HG03175 (cell line): ENCODE results near the gene ABL2.
"Not testable (repeated sequence)": the region's sequence is repeated elsewhere in the genome, so short reads cannot be mapped to it uniquely, and the experiment has no call there.

Experiments used
- ATAC-seq: cut with Tn5 transposase; IDR thresholded peaks from one replicate; pipeline ENCODE4 v1.9.1; 2021; ENCODE audit warnings: mild to moderate bottlenecking, moderate library complexity; ENCODE audit not compliant: unreplicated experiment

The ABL2 gene

GRCh38 chr1:179217943-179218507 is 11.5 kb downstream of the ABL2 start:
- ATAC-seq, result no peak

- ATAC-seq, result not testable (repeated sequence)
These were observed 16.2 kb downstream of the ABL2 start for GRCh38 chr1:179213317-179213716.

- ATAC-seq, result no peak
These were observed 20.6 kb downstream of the ABL2 start for GRCh38 chr1:179208681-179209477.

DNA sequence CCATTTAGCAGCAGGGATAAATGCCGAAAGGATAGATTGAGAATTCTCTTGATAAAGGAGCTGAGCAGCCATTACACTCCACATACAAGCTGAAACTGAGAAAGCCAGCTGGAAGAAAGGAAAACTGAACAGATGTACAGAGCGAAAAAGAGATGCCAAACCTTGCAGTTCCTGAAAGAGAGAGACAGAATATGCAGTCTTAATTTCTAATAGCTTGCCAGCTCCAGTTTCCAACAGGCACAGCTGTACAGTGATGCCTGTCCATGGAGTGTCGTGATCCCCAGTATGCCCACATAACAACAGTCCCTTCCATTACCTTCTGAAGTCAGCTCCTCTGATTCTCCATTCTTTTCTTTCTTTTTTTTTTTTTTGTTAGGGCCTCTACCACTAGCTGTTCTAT is 22.7 kb downstream of the ABL2 start:
- ATAC-seq, result no peak

DNA sequence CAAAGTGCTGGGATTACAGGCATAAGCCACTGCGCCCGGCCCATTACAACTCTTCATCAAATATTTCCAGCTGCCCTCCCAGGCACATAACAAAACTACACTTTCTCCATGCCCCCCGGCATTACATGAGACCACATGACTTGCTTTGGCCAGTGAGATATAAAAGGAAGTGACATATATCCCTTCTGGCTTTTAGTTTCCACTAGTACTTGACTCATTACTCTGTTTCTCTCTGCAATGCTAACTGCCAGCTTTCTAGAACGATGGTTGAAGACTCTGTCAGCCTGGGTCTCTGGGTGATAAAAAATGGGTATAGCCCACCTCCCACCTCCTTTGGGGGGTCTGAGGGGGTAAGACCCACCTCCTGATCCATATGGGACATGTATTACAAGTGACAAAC is 24.2 kb downstream of the ABL2 start:
- ATAC-seq, result no peak

GRCh38 chr1:179202161-179202560 is 27.3 kb downstream of the ABL2 start:
- no peak for ATAC-seq

GRCh38 chr1:179200586-179200985 is 28.9 kb downstream of the ABL2 start:
- ATAC-seq, result no peak

DNA sequence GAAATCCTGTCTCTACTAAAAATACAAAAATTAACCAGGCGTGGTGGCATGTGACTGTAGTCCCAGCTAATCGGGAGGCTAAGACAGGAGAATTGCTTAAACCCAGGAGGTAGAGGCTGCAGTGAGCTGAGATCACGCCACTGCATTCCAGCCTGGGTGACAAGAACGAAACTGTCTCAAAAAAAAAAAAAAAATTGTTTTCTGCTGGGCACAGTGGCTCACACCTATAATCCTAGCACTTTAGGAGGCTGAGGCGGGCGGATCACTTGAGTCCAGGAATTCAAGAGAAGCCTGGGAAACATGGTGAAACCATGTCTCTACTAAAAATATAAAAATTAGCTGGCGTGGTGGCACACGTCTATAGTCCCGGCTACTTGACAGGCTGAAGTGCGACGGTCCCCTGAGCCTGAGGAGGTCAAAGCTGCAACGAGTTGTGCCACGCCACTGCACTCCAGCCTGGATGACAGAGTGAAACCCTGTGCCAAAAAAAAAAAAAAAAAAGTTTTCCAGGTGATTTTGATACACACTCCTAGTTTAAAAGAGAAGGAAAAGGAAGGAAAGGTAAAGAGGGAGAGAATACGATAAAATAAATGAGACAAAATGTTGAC is 31.7 kb downstream of the ABL2 start:
- ATAC-seq, result no peak

DNA sequence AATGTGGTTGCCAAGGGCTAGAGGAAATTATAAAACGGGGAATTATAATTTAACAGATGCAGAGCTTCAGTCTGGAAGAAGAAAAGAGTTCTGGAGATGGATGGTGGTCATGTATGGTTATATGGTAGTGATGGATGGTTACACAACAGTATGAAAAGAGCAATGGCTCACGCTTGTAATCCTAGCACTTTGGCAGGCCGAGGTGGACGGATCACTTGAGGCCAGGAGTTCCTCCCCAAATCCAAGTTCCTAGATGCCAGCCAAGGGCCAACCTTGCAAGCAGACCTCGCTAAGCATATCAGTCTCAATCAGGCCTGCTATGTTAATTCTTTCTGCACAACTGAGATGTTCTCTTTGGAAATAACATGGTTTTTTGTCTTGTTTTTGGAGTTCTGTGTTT is 33.6 kb downstream of the ABL2 start:
- not testable (repeated sequence) for ATAC-seq

DNA sequence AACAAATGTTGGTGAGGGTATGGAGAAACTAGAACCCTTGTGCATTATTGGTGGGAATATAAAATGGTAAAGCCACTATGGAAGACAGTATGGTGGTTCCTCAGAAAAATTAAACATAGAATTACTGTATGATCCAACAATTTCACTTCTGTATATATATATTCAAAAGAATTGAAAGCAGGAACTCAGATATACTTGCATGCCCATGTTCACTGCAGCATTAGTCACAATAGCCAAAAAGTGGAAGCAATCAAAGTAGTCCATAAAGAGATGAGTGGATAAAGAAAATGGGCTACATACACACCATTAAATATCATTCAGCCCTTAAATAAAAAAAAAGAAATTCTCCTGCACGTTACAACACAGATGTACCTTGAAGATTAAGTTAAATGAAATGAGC is 34.1 kb downstream of the ABL2 start:
- no peak for ATAC-seq

DNA sequence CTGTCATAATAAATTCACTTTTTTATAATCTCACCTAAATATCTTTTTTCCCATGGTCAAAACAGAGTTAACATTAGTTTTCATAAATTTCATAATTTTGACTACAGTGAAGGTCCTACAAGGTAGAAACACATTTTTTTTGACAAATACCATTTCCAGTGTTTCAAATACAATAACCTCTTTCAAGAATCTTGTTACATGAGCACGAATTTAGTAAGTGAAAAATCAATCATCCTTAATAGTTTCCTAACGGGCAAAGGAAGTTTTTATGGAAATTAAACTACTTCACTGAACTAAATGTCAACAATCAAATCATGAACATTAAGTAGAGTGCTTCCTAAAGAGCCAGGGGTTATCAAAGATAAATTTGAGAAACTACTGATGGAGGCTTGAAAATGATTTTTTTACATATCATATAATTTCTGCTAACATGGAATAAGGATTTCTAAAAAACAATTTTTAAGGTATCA is 35.4 kb downstream of the ABL2 start:
- ATAC-seq, result no peak

- no peak for ATAC-seq
These were observed 38.6 kb downstream of the ABL2 start for GRCh38 chr1:179190861-179191260.

GRCh38 chr1:179187735-179188471 is 41.6 kb downstream of the ABL2 start:
- no peak for ATAC-seq

DNA sequence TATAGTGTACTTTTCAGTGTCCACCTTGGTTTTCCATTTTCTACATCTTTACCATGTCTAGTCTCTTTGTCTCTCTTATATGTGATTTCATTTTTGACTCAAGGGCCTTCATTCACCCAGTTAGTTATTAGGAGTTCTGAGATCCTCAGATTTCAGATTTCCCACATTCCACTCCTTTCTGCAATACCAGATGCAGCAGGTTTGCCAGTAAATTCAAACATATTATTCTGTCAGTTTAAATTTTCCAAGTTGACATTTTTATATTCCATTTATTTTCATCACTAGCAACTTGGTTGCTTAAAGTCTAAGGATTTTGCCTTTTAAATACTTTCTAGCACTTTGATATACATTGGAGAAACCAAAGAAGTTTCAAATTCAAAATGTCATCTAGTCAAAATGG is 42.4 kb downstream of the ABL2 start:
- no peak for ATAC-seq

DNA sequence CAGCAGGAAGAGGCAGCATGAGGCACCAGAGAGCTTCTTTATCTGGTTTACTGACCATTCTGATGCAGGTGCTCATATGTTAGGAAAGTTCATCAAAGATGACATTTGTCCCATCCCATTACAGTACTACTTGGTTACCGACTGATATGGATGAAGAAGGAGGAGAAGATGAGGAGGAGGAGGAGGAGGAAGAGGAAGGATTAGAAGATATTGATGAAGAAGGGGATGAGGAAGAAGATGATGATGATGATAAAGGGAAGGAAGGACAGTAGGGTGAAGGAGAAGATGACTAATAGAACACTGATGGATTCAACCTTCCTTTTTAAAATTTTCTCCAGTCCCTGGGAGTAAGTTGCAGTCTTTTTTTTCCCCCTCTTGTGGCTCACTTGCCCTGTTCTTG is 45.1 kb downstream of the ABL2 start:
- no peak for ATAC-seq

DNA sequence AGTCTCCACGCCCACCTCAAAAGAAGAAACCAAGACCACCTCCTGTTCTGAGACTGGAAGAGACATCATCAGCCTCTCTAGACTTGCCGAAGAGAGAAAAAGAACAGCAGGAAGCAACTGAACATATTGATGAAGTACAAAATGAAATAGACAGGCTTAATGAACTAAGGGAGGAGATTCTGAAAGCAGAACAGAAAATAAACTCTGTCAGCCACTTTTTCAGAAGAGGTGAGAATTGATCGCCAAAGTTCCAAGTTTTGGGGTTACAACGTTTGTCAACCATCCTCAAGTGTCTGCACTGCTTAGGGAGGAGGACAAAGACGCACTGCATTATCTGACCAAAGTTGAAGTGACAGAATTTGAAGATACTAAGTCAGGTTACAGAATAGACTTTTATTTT is 45.6 kb downstream of the ABL2 start:
- no peak for ATAC-seq

GRCh38 chr1:179178950-179179349 is 50.5 kb downstream of the ABL2 start:
- no peak for ATAC-seq

DNA sequence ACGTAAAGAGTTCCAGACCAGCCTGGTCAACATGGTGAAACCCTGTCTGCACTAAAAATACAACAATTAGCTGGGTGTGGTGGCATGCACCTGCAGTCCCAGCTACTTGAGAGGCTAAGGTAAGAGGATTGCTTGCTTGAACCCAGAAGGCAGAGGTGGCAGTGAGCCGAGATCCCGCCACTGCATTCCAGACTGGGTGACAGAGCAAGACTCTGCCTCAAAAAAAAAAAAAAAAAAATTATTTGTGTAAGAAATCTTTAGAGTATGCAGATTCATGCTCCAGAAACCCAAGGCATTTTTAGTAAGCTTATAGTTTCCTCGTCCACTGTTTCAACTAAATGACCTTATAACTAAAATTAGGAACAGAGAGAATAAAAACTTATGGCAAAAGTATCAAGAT is 51.3 kb downstream of the ABL2 start:
- ATAC-seq, result no peak

GRCh38 chr1:179177615-179178014 is 51.9 kb downstream of the ABL2 start:
- ATAC-seq, result no peak

GRCh38 chr1:179177182-179177581 is 52.3 kb downstream of the ABL2 start:
- no peak for ATAC-seq

DNA sequence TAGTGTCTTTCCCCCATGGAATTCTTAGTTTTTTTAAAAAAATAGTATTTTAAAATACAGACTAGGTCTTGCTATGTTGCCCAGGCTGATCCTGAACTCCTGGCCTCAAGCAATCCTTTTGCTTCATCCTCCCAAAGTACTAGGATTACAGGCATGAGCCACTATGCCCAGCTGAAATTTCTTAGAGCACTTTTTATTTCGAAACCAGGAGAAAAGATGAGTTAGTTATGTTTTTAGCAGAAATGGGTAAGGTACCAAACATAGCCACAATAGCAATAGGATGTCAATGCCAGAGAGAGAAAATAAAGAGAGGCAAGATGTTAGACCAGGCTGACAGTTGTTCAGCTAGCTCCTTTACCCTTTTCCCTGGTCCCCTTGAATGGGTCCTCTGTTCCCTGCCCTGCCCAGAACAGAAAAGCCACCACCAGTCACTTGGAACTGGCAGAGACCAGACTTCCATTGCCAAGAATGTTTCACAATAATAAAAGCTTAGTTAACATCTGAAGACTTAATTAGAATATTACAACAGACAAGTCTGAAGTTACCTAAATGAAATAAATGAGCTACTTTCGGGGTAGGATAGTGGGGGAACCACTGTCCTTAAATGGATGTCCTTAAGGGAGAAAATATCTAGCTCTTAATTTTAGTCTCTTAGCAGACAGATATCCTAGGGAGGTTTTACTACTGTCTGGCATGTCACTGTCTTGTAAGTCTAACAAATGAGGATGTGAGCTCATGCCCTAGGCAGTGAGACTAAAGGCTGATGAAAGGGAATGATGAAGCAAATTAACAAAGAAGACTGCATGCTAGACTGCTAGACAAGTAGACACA is 54.3 kb downstream of the ABL2 start:
- ATAC-seq, result no peak
